ENCODE measurements around the gene LRRC51.
"Not testable (repeated sequence)": the region's sequence is repeated elsewhere in the genome, so short reads cannot be mapped to it uniquely, and the experiment has no call there.

LRRC51 gene

DNA sequence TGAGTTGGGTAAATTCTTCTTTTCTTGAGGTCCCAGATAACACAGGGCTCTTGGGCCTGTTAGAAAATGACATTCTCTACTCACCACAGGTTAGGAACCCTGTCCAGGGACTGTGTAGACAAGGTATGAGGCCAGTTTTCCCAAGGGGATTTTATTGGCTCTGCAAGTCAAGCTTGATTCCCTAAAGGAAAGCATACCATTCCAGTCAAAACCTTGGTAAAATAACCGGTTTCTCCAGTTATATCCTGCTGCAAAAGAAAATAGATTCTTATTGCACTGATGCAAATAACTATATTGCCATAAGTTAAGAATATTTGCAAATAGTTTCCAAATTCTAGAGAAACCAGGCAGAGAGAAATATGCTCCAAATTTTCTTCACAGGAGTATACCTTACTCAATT lies 45.3 kb downstream of the LRRC51 start:
- ATAC-seq (ENCODE audit: low read depth) (no peak), DNase-seq (ENCODE audit: low spot score in 2 of 2) (no peak)
- Mint-ChIP-seq H3K27ac (no peak overlapping the region), H3K27me3 (peaks cover 22% of the 10 kb centered on the region), H3K36me3 (peaks cover 10% of the 10 kb centered on the region), H3K4me3 (no peak overlapping the region), H3K9me3 (peaks cover 12% of the 10 kb centered on the region), H3K4me1 (no peaks in the 10 kb centered on the region)

GRCh38 chr11:72127923-72128322 lies 47.3 kb downstream of the LRRC51 start:
- Mint-ChIP-seq H3K9me3 (peaks cover 12% of the 10 kb centered on the region), H3K4me1 (no peaks in the 10 kb centered on the region), H3K27ac (no peak overlapping the region), H3K36me3 (peaks cover 10% of the 10 kb centered on the region), H3K27me3 (peaks cover 17% of the 10 kb centered on the region), H3K4me3 (no peak overlapping the region)
- DNase-seq (ENCODE audit: low spot score in 2 of 2) (no peak), ATAC-seq (ENCODE audit: low read depth) (no peak)

DNA sequence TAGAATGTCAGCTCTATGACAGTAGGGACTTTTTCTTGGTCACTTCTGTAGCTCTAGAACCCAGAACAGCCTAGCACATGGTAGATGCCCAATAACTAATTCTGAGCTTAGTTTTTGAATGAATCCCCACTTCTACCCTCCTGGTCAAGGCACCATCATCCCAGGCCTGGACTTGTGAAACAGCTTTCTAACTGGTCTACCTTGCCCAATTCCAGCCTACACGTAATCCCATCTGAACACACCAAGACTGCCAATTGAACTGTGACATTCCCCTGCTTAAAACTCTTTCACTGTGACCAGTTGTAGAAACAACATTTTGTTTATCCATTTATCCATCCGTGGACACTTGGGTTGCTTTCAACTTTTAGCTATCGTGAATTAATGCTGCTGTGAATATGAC lies 48.7 kb downstream of the LRRC51 start:
- H3K4me3 Mint-ChIP-seq = no peak overlapping the region
- peaks cover 2% of the 10 kb centered on the region for H3K4me1 Mint-ChIP-seq
- peaks cover 15% of the 10 kb centered on the region for H3K27me3 Mint-ChIP-seq
- ATAC-seq (ENCODE audit: low read depth) (no peak), DNase-seq (ENCODE audit: low spot score in 2 of 2) (no peak)
- peaks cover 10% of the 10 kb centered on the region for H3K36me3 Mint-ChIP-seq
- peaks cover 12% of the 10 kb centered on the region for H3K9me3 Mint-ChIP-seq
- no peak overlapping the region for H3K27ac Mint-ChIP-seq

- H3K27ac Mint-ChIP-seq = no peak overlapping the region
- DNase-seq (ENCODE audit: low spot score in 2 of 2) (no peak), ATAC-seq (ENCODE audit: low read depth) (no peak)
- peaks cover 12% of the 10 kb centered on the region for H3K27me3 Mint-ChIP-seq
- peaks cover 10% of the 10 kb centered on the region for H3K36me3 Mint-ChIP-seq
- peaks cover 8% of the 10 kb centered on the region for H3K9me3 Mint-ChIP-seq
- no peak overlapping the region for H3K4me3 Mint-ChIP-seq
- H3K4me1 Mint-ChIP-seq = peaks cover 2% of the 10 kb centered on the region
Observed at GRCh38 chr11:72132646-72133045, 52.0 kb downstream of the LRRC51 start.

DNA sequence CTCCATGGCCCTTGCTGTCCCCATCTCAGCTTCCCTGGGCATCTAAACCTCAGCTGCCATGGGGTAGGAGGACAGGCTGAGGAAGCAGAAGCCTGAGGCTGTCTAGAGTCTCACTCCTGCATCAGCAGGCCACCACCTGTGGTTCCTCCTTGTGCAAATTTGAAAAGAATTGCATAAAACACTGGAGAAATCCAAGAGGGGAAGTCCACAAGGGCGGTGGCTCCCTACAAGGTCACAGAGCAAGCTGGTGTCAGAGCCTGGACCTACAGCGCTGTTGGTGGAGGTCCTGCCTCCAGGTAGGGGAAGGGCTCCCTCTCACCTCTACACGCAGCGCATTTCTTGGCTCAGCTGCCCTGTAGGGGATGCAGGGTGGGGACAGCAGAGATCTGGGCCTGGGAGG lies 54.8 kb downstream of the LRRC51 start, which contains the start of gene FOLR3:
TSS of gene FOLR3 (plus strand) at position 253 of the 400 bp plus-strand sequence. CDS start 228 bp downstream, outside the sequence.
- not testable (repeated sequence) for H3K27ac Mint-ChIP-seq; H3K4me3 Mint-ChIP-seq; H3K4me1 Mint-ChIP-seq; H3K36me3 Mint-ChIP-seq; H3K9me3 Mint-ChIP-seq; H3K27me3 Mint-ChIP-seq; ATAC-seq (ENCODE audit: low read depth); DNase-seq (ENCODE audit: low spot score in 2 of 2)

DNA sequence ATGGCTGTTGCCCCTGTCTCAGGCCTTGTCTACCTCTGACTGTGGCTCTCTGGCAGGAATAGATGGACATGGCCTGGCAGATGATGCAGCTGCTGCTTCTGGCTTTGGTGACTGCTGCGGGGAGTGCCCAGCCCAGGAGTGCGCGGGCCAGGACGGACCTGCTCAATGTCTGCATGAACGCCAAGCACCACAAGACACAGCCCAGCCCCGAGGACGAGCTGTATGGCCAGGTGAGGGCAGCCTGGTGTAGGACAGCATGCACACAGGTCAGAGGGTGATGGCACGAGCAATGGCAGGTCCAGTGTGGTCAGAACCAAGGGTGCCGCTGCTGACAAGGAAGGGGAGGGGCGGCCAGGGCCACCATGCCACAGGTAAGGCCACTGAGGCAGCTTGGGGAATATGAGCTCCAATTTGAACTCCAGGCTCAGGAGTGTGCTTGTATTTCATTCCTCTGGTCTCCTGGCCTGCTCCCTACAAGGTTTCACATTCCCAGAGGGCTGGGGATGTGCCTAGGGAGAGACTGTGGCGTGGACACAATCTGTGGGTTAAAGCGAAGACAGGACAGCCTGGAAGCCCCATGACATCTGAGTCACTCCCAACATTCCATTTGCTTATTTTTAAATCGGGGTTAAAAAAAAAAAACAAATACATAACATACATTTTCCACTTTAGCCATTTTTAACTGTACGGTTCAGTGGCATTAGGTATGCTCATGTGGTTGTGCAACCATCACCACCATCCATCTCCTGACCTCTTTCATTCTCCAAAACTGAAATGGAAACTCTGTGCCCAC lies 55.4 kb downstream of the LRRC51 start:
- no peak for DNase-seq (ENCODE audit: low spot score in 2 of 2)
- no peak for ATAC-seq (ENCODE audit: low read depth)
- Mint-ChIP-seq H3K27ac (no peak overlapping the region), H3K4me3 (no peak overlapping the region), H3K4me1 (peaks cover 2% of the 10 kb centered on the region), H3K9me3 (no peaks in the 10 kb centered on the region), H3K36me3 (no peaks in the 10 kb centered on the region), H3K27me3 (peaks cover 7% of the 10 kb centered on the region)

DNA sequence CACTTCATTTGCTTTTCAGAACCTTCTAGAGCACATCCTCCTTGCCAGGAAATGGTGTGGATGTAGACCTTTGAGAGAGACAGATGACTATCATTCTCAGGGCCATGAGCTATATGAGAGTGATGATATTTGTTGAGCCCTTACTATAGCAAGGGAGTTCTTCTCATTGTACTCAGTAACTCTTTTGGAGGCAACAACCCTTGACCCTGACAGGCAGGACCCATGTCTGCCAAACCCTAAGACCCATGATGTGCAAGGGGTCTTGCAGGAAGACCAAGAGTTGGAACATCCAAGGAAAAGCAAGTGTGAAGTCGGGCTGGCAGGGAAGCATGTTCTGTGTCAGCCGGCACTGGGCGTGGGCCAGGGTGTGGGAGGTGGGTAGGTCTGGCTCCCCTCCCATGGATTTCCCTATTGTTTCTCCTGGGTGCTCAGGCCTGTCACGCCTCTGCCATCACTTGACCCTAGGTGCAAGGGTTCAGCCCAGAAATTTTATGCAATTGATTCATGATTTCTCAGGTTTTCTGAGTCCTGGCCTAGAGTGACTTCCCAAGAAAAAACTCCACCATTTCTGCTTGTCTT lies 56.1 kb downstream of the LRRC51 start:
- Mint-ChIP-seq H3K4me3 (no peak overlapping the region), H3K36me3 (no peaks in the 10 kb centered on the region), H3K9me3 (no peaks in the 10 kb centered on the region), H3K4me1 (peaks cover 2% of the 10 kb centered on the region), H3K27ac (no peak overlapping the region), H3K27me3 (peaks cover 13% of the 10 kb centered on the region)
- DNase-seq (ENCODE audit: low spot score in 2 of 2) (no peak), ATAC-seq (ENCODE audit: low read depth) (no peak)

DNA sequence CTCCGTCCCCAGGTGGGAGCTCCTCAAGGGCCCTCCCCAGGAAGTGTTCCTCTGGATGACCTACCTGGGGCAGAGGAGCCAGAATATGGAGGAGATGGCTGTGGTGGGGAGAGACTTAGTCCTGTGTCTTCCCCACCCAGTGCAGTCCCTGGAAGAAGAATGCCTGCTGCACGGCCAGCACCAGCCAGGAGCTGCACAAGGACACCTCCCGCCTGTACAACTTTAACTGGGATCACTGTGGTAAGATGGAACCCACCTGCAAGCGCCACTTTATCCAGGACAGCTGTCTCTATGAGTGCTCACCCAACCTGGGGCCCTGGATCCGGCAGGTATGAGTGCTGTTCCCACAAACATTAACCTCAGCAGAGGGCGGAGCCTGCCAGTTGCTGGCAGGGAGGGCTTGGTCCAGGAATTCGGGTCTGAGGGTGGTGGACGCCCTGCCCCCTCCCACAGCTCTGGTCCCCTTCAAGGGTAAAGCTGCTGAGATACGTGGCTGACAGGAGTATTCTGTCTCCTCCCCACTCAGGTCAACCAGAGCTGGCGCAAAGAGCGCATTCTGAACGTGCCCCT lies 58.3 kb downstream of the LRRC51 start:
- Mint-ChIP-seq H3K9me3 (no peaks in the 10 kb centered on the region), H3K27me3 (peaks cover 11% of the 10 kb centered on the region), H3K36me3 (no peaks in the 10 kb centered on the region), H3K27ac (no peak overlapping the region), H3K4me1 (no peaks in the 10 kb centered on the region), H3K4me3 (no peak overlapping the region)
- ATAC-seq (ENCODE audit: low read depth) = no peak
- DNase-seq (ENCODE audit: low spot score in 2 of 2) = no peak

DNA sequence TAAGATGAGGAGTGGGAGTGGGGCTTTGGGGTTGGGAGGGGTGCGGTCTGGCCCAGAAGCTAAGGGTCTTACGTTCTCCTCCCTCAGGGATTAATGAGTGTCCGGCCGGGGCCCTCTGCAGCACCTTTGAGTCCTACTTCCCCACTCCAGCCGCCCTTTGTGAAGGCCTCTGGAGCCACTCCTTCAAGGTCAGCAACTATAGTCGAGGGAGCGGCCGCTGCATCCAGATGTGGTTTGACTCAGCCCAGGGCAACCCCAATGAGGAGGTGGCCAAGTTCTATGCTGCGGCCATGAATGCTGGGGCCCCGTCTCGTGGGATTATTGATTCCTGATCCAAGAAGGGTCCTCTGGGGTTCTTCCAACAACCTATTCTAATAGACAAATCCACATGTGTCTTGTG lies 58.9 kb downstream of the LRRC51 start:
- Mint-ChIP-seq H3K4me3 (no peak overlapping the region), H3K27ac (no peak overlapping the region), H3K4me1 (no peaks in the 10 kb centered on the region), H3K36me3 (no peaks in the 10 kb centered on the region), H3K9me3 (no peaks in the 10 kb centered on the region), H3K27me3 (peaks cover 11% of the 10 kb centered on the region)
- DNase-seq (ENCODE audit: low spot score in 2 of 2) = no peak
- no peak for ATAC-seq (ENCODE audit: low read depth)

GRCh38 chr11:72140661-72141060 lies 60.0 kb downstream of the LRRC51 start:
- H3K36me3 Mint-ChIP-seq = no peaks in the 10 kb centered on the region
- peaks cover 11% of the 10 kb centered on the region for H3K27me3 Mint-ChIP-seq
- H3K9me3 Mint-ChIP-seq = no peaks in the 10 kb centered on the region
- no peak overlapping the region for H3K4me3 Mint-ChIP-seq
- ATAC-seq (ENCODE audit: low read depth) (no peak), DNase-seq (ENCODE audit: low spot score in 2 of 2) (no peak)
- H3K27ac Mint-ChIP-seq = no peak overlapping the region
- no peaks in the 10 kb centered on the region for H3K4me1 Mint-ChIP-seq

DNA sequence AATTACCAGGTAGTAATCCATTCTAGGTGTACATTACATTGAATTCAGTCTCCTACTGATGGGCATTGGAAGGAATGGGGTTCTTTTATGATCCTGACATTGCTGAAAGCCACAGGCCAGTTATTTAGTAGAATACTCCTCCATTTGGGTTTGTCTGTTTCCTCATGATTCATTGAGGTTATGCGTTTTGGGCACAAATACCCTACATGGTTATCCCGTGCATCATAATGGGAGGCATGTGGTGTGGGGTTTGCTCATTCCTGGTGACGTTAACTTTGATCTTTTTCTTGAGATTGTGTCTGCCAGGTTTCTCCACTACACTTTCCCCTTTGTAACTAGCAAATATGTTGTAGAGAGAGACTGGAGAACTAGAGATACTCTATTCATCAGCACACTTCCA lies 60.4 kb downstream of the LRRC51 start:
- peaks cover 11% of the 10 kb centered on the region for H3K27me3 Mint-ChIP-seq
- H3K36me3 Mint-ChIP-seq = no peaks in the 10 kb centered on the region
- H3K4me1 Mint-ChIP-seq = no peaks in the 10 kb centered on the region
- ATAC-seq (ENCODE audit: low read depth) (no peak), DNase-seq (ENCODE audit: low spot score in 2 of 2) (no peak)
- H3K27ac Mint-ChIP-seq = no peak overlapping the region
- no peaks in the 10 kb centered on the region for H3K9me3 Mint-ChIP-seq
- H3K4me3 Mint-ChIP-seq = no peak overlapping the region

DNA sequence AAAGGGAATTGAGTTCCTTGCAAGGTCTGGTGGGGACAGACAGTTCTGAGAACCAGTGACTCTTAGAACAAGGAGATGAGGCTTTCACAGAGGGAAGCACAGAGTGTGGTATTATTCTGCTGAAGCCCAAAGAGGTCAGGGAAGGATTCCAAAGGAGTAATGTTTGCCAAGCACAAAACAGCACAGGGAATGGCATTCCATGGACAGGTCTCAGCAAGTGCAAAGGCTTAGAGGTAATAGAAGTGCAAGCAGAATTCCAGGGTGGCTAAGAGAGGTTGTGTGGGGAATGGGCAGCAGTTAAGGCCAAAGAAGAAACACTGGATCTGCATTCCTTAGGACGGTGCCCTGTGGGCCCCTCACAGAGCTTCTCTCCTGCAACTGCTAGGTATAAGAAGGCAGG lies 61.4 kb downstream of the LRRC51 start:
- not testable (repeated sequence) for DNase-seq (ENCODE audit: low spot score in 2 of 2); ATAC-seq (ENCODE audit: low read depth); H3K4me3 Mint-ChIP-seq; H3K4me1 Mint-ChIP-seq; H3K36me3 Mint-ChIP-seq; H3K9me3 Mint-ChIP-seq; H3K27ac Mint-ChIP-seq
- peaks cover 11% of the 10 kb centered on the region for H3K27me3 Mint-ChIP-seq

DNA sequence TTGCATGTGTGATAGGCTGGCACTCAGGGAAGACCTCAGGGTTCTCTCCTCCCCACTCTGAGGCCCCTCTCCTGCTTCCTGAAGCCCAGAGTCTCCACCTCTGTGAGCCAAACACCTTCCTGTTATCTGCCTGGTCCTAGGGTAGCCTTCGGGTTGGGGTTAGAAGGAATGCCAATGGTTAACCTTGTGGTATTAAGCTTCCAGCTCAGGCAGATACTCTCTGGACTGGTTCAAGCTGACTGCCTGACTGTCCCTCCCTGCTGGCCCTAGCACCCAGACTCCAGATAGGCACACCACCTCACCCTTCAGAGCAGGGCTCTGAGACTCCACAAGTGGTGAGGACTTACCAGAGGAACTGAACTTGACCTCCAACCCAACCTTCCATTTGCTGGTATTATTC lies 61.9 kb downstream of the LRRC51 start:
- H3K4me1 Mint-ChIP-seq; H3K9me3 Mint-ChIP-seq; H3K4me3 Mint-ChIP-seq; H3K36me3 Mint-ChIP-seq; DNase-seq (ENCODE audit: low spot score in 2 of 2); ATAC-seq (ENCODE audit: low read depth); H3K27ac Mint-ChIP-seq: not testable (repeated sequence)
- peaks cover 11% of the 10 kb centered on the region for H3K27me3 Mint-ChIP-seq

DNA sequence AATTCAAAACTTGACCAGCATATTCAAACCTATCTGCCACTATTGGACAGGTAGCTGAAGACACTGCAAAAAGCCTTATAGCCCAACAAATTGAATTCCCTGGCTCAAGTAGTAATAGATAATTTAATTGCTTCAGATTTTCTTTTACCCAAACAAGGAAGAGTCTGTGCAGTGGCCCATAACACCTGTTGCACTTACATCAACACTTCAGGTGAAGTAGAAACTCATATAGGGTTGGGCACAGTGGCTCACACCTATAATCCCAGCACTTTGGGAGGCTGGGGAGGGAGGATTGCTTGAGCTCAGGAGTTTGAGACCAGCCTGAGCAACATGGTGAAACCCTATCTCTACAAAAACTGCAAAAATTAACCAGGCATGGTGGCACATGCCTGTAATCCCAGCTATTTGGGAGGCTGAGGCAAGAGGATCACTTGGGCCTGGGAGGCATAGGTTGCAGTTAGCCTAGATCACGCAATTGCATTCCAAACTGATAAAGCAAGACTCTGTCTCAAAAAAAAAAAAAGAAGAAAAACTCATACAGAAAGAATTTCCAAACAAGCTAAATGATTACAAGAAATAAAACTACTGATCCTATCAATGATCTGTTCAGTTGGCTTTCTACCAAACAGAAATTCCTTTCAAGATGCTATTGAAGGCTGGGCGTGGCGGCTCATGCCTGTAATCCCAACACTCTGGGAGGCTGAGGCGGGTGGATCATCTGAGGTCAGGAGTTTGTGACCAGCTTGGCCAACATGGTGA lies 64.3 kb downstream of the LRRC51 start:
- no peak for DNase-seq (ENCODE audit: low spot score in 2 of 2)
- no peaks in the 10 kb centered on the region for H3K36me3 Mint-ChIP-seq
- H3K9me3 Mint-ChIP-seq = no peaks in the 10 kb centered on the region
- H3K27ac Mint-ChIP-seq = no peak overlapping the region
- H3K4me1 Mint-ChIP-seq = no peaks in the 10 kb centered on the region
- no peak for ATAC-seq (ENCODE audit: low read depth)
- no peak overlapping the region for H3K4me3 Mint-ChIP-seq
- peaks cover 8% of the 10 kb centered on the region for H3K27me3 Mint-ChIP-seq
